Iris pigment epithelial cell (primary cell): ENCODE results near the gene PARD3.

Source experiments
- DNase-seq: peaks from one replicate; pipeline ENCODE4 v3.0.0-alpha.2; 2011; ENCODE audit warnings: low read depth

PARD3 gene

GRCh38 chr10:34824870-34825269, 9.8 kb upstream of the PARD3 start:
- no peak for DNase-seq

DNA sequence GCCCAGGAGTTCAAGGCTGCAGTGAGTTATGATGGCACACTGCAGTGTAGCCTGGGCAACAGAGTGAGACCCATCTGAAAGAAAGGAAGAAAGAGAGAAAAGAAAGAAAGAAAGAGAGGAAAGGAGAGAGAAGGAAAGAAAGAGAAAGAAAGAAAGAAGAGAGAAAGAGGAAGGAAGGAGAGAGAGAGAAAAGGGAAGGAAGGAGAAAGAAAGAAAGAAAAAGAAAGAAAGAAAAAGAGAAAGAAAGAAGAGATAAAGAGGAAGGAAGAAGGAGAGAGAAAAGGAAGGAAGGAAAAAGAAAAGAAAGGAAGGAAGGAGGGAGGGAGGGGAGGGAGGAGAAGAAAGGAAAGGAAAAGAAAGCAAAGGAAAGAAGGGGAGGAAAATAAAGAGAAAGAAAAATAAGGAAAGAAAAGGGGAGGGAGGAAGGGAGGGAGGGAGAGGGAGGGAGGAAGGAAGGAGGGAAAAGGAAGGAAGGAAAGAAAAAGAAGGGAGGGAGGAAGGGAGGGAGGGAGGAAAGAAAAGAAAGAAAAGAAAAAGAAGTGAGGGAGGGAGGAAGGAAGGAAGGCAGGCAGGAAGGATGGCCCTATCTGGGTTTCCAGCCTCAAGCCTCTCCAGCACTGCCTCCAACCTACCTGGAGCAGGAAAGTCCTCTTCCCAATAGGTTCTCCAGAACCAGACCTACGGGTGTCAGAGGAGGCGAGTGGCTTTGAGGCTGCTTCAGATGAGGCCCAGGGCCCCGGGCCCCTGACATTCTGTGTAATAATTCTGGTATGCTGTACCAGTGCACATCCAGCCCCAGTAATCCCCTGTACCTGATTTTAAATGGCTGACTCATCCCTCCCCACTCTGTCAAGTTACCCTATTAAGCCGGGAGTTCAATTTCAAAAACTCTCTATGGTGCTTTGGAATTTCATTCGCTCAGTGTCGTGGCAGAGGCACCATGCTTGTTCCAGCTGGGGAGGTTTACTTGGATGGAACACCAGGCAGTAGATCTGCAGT, 6.8 kb upstream of the PARD3 start:
- peak; percentile 74 for DNase-seq

- DNase-seq: no peak
These were observed 2.5 kb upstream of the PARD3 start for GRCh38 chr10:34817586-34817985.

- no peak for DNase-seq
These were observed 2.0 kb upstream of the PARD3 start for GRCh38 chr10:34817054-34817453.

- peak; percentile 56 for DNase-seq
These were observed 1.5 kb upstream of the PARD3 start for GRCh38 chr10:34816501-34817002.

- DNase-seq: peak; percentile 36
These were observed 995 bp upstream of the PARD3 start for GRCh38 chr10:34816085-34816496.

GRCh38 chr10:34814913-34815184, 247 bp downstream of the PARD3 start:
- DNase-seq: no peak

DNA sequence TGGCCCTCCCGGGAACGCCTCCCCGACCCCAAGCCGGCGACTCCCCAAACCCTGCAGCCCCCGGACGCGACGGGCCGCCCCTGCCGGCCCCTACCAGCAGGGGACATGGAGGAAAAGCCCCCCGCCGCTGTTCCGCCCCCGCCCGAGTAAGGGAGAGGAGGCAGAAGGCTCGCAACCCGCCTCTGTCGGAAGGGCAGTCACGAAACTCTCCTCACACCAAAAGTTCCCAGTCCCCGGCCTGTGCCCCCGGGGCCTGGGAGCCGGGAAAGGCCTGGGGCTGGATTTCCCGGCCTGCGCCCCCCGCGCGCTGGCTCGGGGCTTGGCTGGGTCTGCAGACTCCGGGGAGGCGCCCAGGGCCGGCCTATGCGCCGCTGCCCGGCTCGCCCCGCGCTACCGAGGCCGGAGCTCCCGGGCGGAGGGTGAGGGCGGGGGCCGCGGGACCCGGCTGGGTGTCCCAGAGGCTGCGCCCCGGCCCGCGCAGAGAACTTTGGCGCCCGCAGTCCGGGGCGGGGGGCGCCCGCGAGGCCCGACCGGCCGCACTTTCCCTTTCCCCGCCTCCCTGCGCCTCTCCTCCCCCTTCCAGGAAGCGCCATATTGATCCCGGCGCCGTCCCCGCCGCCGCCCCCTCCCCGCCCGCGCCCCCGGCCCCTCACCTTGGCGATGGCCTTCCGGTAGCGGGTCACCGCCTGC, 728 bp downstream of the PARD3 start:
- DNase-seq: peak; percentile 31

DNA sequence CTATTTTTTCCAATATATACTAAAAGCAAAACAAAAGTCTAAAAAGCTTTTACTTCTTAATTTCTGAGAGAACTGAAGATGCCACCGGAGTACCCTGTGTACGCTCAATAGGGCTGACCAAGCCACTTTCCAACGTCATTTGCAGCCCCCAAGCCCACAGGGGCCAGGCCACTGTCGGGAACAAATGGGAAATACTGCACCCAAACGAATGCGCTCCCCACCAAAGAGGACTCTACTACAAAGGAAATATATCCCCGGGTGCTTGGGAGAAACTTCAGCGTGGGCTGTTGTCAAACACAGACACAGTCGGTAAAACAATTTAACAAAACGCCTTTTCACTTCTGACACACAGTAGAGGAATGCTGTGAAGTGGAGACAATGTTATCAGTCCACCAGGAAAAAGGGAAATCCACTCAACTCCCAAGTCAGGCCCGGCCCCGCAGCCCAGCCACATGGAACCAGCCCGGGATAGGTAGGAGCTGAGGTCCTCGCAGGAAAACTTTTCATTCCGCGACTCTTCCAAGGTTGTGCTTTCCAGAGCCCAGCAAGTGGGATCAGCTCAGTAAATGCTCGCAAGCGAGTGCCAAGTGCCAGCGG, 1.4 kb downstream of the PARD3 start:
- DNase-seq: peak; percentile 60

- DNase-seq: no peak
These were observed 2.3 kb downstream of the PARD3 start for GRCh38 chr10:34812771-34813170.

DNA sequence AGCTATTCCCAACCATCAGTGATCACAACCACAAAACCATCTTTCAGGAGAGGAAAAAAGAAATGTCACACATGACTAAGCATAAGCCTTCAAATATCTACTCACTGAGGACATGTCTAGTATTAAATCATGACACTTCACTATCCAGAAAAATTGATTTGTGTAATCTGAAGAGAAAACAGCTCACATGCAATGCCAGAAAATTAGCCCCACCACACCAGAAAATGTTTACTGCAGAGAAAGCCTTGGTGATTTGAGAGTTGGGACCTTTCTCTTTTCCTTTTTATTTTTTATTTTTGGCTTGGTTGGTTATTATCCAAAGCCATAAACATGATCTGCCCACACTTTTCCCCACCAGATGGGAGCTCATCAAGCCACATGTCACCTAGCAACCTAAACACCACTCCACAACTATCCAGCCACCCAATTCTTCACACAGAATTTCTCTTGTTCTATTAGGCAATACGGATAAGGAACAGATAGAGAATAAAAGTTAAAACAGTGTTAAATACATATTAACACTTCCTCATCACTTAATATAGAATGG, 3.1 kb downstream of the PARD3 start:
- DNase-seq: no peak

DNA sequence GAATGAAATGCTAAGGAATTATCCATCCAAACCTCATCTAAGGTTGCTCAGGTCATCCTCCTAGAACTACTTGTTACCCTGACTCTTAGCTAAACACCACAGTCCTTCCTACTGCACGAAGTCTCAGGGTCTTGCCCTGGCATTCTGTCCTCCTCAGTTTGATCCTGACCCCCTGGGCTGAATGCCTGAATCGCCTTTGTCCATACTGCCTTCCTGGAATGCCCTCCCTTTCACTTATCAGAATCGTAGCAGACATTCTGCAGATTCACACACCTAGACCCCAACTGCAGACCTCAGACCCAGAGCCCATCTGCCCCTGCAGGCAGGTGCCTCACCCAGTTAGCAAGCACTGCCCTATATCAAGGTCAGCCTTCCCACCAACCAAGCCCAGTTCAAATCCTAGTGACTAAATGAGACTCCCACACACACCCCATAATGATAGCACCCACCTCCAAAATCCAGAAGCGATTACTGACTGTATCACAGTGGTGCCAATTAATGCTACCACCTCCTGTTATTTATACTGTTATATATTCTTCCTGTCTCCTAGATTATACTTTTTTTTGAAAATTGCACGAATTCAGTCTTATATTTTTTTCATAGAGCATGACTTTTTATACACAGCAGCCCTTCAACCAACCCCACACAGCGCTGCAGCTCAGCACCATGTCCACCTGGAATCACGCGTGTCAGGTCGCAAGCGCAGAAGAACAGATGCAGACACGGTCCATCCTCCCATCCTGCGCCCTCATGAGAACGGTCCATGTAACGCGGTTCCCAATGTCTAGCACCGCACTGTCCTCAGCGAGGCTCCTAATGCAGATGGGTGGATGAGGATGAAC, 3.7 kb downstream of the PARD3 start:
- DNase-seq: no peak

GRCh38 chr10:34809796-34810195, 5.3 kb downstream of the PARD3 start:
- DNase-seq: no peak

- DNase-seq: peak; percentile 61
These were observed 6.0 kb downstream of the PARD3 start for GRCh38 chr10:34808801-34809745.

DNA sequence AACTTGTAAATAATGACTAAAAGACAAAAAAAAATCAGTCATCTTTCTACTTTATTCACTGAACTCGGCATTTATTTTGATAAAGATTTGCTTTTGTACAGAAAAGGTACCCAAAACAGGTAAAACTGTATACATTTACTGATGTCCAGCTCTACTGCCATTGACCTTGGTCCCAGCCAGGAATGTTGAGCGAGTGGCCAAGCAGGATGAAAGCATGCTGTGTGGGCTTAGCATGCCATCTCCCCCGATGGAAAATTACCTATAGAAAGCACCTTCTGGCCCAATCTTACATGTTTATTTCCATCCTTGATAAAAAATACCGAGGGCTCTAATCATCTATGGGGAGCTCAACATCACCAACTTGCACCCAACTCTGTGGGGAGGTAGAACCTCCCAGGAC, 6.8 kb downstream of the PARD3 start:
- no peak for DNase-seq

- DNase-seq: no peak
These were observed 10.8 kb downstream of the PARD3 start for GRCh38 chr10:34804306-34804705.

GRCh38 chr10:34802692-34803091, 12.4 kb downstream of the PARD3 start:
- DNase-seq: no peak

DNA sequence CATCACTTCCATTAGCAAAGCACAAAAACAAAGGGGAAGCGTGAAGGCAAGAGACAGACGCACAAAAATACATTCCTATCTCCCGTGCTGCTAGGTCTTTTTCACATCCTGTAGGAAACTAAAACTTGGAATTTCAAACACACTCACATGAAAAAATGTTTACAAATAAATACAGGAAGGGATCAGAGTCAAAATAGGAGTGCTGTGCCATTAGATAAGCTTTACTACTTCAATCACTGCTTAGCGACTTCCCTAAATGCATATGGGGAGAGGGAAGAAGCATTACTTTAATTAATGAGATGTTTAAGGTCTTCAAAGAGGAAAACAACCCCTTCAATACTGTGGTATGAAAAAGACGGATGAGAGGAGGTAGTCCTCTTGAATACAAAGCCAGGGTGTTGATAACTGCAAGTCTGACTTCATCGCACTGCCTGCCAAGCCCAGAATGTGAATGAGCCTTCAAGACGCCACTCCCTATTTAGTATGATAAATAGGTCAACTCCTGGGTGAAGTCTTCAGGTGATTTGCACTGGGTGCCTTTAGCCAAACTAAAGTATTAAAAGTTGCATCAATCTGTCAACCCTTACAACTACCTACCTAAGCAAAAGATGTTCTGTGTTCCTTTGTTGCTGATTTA, 13.9 kb downstream of the PARD3 start:
- DNase-seq: peak; percentile 50

GRCh38 chr10:34800624-34801023, 14.5 kb downstream of the PARD3 start:
- no peak for DNase-seq

- no peak for DNase-seq
These were observed 16.4 kb downstream of the PARD3 start for GRCh38 chr10:34798654-34799053.
